ENCODE data around the gene SNX14.

DNA sequence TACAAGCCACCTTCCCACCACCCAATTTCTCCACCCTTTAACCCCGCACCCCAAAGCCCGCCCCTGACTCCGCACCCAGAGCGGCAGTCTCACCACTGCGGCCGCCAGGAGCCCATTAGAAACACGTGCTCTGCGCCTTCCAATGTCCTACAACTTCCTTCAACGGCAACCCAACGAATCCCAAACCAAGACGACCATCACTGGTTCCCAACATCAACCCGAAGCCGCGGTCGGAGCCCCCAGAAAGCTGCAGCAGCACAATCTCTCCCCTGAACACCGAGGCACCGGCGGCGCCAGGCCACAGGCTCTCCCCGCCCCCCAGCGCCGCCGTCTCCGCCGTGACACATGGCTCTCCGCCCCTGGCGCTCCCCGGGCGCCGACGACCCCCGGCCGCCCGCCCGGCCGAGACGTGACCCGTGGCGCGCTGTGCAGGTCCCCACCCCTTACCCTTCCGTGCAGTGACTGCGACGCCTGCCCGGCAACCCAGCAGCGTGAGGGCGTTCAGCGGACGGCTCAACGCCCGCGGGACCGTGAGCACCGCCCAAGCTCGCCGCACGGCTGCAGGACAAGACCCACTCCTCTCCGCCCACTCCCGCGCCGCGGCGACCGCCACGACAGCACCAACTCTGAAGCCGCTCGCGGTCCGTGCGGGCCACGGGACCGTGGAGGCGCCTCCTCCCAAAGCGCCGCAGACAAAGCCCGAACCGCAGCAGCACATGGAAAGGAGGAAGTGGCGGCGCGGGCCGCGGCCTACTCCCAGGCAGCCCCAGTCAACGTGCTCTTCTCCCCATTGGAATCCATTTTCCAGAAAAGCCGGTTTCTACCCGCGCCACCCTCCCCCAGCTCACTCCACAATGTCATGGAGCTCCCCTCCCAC, 48.5 kb upstream of the SNX14 start:
- TF ChIP-seq, protein P1, sequence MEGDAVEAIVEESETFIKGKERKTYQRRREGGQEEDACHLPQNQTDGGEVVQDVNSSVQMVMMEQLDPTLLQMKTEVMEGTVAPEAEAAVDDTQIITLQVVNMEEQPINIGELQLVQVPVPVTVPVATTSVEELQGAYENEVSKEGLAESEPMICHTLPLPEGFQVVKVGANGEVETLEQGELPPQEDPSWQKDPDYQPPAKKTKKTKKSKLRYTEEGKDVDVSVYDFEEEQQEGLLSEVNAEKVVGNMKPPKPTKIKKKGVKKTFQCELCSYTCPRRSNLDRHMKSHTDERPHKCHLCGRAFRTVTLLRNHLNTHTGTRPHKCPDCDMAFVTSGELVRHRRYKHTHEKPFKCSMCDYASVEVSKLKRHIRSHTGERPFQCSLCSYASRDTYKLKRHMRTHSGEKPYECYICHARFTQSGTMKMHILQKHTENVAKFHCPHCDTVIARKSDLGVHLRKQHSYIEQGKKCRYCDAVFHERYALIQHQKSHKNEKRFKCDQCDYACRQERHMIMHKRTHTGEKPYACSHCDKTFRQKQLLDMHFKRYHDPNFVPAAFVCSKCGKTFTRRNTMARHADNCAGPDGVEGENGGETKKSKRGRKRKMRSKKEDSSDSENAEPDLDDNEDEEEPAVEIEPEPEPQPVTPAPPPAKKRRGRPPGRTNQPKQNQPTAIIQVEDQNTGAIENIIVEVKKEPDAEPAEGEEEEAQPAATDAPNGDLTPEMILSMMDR (IDR thresholded peaks at IDR 0.05): peak in 1 of 7 experiments; percentile 14
- TF ChIP-seq POLR2A (IDR thresholded peaks at IDR 0.05) (no peak), POLR2AphosphoS5 (IDR thresholded peaks at IDR 0.05) (no peak), EP300 (IDR thresholded peaks at IDR 0.05) (no peak)

Measured in stomach (tissue), 4 donors.